SU-DHL-6 (cell line): ENCODE data around the gene SORCS2.
"Not testable (repeated sequence)": the region's sequence is repeated elsewhere in the genome, so short reads cannot be mapped to it uniquely, and the experiment has no call there.

Experiments
- H2AFZ ChIP-seq: fragments of 200-600 bp; sonication (generic); 2 replicates; pipeline ENCODE4 v1.6.1; 2014; ENCODE audit warnings: low read depth, mild to moderate bottlenecking, moderate library complexity, mixed read lengths, antibody characterized with exemption, low read length; ENCODE audit not compliant: severe bottlenecking
- H3F3A ChIP-seq: fragments of 200-600 bp; shearing (Covaris generic); 2 replicates; pipeline ENCODE4 v1.6.0; 2016; ENCODE audit warnings: antibody characterized with exemption, mild to moderate bottlenecking; ENCODE audit not compliant: insufficient read depth
- H3K27ac ChIP-seq: fragments of 200-600 bp; sonication (generic); 2 replicates; pipeline ENCODE4 v1.5.1; 2016; ENCODE audit warnings: low read depth, mild to moderate bottlenecking, low read length, moderate library complexity, mixed read lengths
- H3K27me3 ChIP-seq: fragments of 200-600 bp; sonication (generic), shearing (Covaris generic); 2 replicates; pipeline ENCODE4 v1.6.0; 2014; ENCODE audit warnings: mild to moderate bottlenecking, low read length
- H3K36me3 ChIP-seq: fragments of 200-600 bp; sonication (generic); 2 replicates; pipeline ENCODE4 v1.6.1; 2014; ENCODE audit warnings: mild to moderate bottlenecking, low read length, mixed read lengths
- H3K4me2 ChIP-seq: fragments of 300-600, 200-600 bp; shearing (Covaris generic), sonication (generic); 2 replicates; pipeline ENCODE4 v1.6.0; 2014; ENCODE audit warnings: low read length, low read depth, mild to moderate bottlenecking; ENCODE audit not compliant: poor library complexity, severe bottlenecking
- H3K4me3 ChIP-seq: fragments of 200-600 bp; sonication (generic); 2 replicates; pipeline ENCODE4 v1.5.1; 2014; ENCODE audit warnings: antibody characterized with exemption, low read length, mild to moderate bottlenecking, mixed read lengths; ENCODE audit not compliant: insufficient read depth, poor library complexity, severe bottlenecking
- H3K79me2 ChIP-seq: fragments of 200-600 bp; sonication (generic); 2 replicates; pipeline ENCODE4 v1.6.1; 2014; ENCODE audit warnings: mild to moderate bottlenecking, low read length, moderate library complexity; ENCODE audit not compliant: insufficient read depth
- H3K9ac ChIP-seq: fragments of 200-600 bp; sonication (generic); 2 replicates; pipeline ENCODE4 v1.7.0; 2014; ENCODE audit warnings: mild to moderate bottlenecking, low read length
- H3K9me2 ChIP-seq: fragments of 200-600 bp; sonication (generic); replicated peaks from 2 replicates; pipeline ENCODE4 v1.6.1; 2014; ENCODE audit warnings: low read length; ENCODE audit not compliant: insufficient read depth
- H3K9me3 ChIP-seq: fragments of 200-600 bp; sonication (generic); 2 replicates; pipeline ENCODE4 v1.6.1; 2014; ENCODE audit warnings: low read length, mixed read lengths; ENCODE audit not compliant: insufficient read depth
- H4K20me1 ChIP-seq: fragments of 200-600 bp; sonication (generic); 2 replicates; pipeline ENCODE4 v1.6.1; 2014; ENCODE audit warnings: low read depth, mild to moderate bottlenecking, antibody characterized with exemption, low read length, moderate library complexity, mixed read lengths
- EZH2phosphoT487 ChIP-seq: fragments of 200-600 bp; sonication (generic), shearing (Covaris generic); conservative IDR thresholded peaks from 2 replicates; pipeline ENCODE4 v1.6.1; 2018; ENCODE audit warnings: mild to moderate bottlenecking, antibody characterized with exemption, low read length, moderate library complexity, mixed read lengths
- TF ChIP-seq, protein P1 (sequence below): fragments of 200-600 bp; sonication (generic); IDR thresholded peaks from one replicate; pipeline ENCODE4 v1.5.1; 2017; ENCODE audit warnings: antibody characterized with exemption, mild to moderate bottlenecking, low read length, moderate library complexity; ENCODE audit not compliant: insufficient read depth, poor library complexity, severe bottlenecking

The SORCS2 gene

DNA sequence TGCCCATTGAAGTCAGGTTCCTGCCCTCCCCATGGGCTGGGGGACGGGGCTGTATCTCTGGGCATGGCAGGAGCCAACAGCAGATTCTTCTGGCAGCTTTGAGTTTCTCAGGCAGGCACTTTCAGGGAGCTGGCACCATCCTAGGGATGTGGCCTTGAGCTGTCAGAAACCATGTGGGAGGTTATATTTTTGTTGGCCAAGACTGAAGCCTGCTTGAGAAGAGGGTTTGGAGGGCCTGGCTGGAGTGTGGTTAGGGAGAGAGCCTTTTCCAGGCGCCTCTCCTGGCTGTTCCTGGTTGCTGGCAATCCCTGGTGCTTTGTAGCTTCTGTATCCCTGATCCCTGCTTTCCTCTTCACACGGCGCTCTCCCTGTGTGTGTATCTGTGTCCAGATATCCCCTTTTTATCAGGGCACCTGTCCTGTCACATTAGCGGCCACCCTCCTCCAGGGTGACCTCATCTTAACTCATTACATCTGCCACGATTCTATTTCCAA, 30.6 kb upstream of the SORCS2 start:
- Histone ChIP-seq H3K27ac (no peak overlapping the region), H3K9me2 (no peaks in the 10 kb centered on the region), H3K9me3 (no peaks in the 10 kb centered on the region), H3K27me3 (no peaks in the 10 kb centered on the region), H3K4me3 (no peak overlapping the region), H2AFZ (no peak overlapping the region), H3F3A (no peaks in the 10 kb centered on the region), H3K36me3 (no peaks in the 10 kb centered on the region), H3K79me2 (no peaks in the 10 kb centered on the region), H3K9ac (no peak overlapping the region), H4K20me1 (no peaks in the 10 kb centered on the region), H3K4me2 (no peak overlapping the region)
- TF ChIP-seq, protein P1, sequence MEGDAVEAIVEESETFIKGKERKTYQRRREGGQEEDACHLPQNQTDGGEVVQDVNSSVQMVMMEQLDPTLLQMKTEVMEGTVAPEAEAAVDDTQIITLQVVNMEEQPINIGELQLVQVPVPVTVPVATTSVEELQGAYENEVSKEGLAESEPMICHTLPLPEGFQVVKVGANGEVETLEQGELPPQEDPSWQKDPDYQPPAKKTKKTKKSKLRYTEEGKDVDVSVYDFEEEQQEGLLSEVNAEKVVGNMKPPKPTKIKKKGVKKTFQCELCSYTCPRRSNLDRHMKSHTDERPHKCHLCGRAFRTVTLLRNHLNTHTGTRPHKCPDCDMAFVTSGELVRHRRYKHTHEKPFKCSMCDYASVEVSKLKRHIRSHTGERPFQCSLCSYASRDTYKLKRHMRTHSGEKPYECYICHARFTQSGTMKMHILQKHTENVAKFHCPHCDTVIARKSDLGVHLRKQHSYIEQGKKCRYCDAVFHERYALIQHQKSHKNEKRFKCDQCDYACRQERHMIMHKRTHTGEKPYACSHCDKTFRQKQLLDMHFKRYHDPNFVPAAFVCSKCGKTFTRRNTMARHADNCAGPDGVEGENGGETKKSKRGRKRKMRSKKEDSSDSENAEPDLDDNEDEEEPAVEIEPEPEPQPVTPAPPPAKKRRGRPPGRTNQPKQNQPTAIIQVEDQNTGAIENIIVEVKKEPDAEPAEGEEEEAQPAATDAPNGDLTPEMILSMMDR = no peak
- no peak for TF ChIP-seq EZH2phosphoT487

DNA sequence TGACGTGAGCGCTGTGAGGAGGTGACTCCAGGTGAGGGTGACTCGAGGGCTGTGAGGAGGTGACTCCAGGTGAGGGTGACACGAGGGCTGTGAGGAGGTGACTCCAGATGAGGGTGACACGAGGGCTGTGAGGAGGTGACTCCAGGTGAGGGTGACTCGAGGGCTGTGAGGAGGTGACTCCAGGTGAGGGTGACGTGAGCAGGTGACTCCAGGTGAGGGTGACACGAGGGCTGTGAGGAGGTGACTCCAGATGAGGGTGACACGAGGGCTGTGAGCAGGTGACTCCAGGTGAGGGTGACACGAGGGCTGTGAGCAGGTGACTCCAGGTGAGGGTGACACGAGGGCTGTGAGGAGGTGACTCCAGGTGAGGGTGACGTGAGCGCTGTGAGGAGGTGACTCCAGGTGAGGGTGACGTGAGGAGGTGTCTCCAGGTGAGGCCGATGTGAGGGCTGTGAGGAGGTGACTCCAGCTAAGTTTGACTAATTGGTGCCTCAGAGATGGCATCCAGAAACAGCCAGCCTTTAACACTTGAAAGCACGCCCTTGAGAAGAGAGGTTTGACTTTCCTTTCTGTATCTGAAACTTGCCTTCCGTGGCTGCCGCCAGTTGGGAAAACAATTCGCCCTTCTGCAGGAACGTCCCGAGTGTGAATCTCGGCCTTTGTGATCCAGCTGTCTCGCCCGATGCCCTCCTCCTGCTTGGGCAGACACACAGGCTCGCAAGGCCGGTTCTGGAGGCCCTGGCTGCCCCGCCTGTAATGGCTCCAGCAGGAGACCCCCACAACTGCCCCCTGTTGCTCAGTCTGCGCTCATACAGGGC, 27.1 kb upstream of the SORCS2 start:
- H3F3A ChIP-seq, H4K20me1 ChIP-seq, H3K79me2 ChIP-seq, H3K9me3 ChIP-seq, H3K36me3 ChIP-seq, H3K27me3 ChIP-seq, H3K9ac ChIP-seq, H3K4me3 ChIP-seq, H2AFZ ChIP-seq, H3K27ac ChIP-seq, H3K4me2 ChIP-seq, H3K9me2 ChIP-seq: not testable (repeated sequence)

DNA sequence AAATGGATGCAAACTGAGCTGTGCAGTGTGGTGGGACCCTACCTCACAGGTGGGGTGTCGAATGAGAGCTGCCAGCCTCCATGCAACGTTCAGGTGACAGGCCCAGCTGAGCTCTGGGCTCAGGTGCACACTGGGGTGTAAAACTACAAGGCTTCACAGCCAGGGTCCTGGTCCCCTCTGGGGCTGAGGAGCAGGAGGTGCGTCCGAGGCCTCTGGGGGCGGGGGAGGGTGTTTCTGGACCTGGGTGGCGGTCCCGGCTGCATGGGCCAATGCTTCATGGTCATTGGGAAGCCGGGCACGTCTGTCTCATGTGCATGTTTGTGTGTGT, 26.5 kb upstream of the SORCS2 start:
- H3K27me3 ChIP-seq = no peaks in the 10 kb centered on the region
- no peak overlapping the region for H2AFZ ChIP-seq
- H3K4me3 ChIP-seq = no peak overlapping the region
- H3K9me2 ChIP-seq = no peaks in the 10 kb centered on the region
- no peak overlapping the region for H3K27ac ChIP-seq
- no peak overlapping the region for H3K9ac ChIP-seq
- H3K79me2 ChIP-seq = no peaks in the 10 kb centered on the region
- H3F3A ChIP-seq = no peaks in the 10 kb centered on the region
- H4K20me1 ChIP-seq = no peaks in the 10 kb centered on the region
- TF ChIP-seq, protein P1 = no peak
- TF ChIP-seq EZH2phosphoT487 = no peak
- H3K4me2 ChIP-seq = no peak overlapping the region
- H3K9me3 ChIP-seq = no peaks in the 10 kb centered on the region
- H3K36me3 ChIP-seq = no peaks in the 10 kb centered on the region

DNA sequence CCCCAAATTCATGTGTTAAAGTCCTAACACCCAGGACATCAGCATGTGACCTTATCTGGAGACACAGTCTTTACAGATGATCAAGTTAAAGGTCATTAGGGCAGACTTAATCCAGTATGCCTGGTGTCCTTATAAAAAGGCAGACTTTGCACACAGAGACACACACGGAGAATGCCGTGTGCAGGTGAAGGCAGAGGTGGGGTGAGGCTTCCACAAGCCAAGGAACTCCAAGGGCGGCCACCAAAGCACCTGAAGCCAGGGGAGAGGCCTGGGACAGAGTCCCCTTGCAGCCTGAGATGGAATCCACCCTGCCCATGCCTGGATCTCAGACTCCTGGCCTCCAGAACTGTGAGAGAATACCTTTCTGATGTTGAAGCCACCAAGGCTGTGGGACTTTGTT, 26.1 kb upstream of the SORCS2 start:
- Histone ChIP-seq H3K79me2 (no peaks in the 10 kb centered on the region), H3K27me3 (no peaks in the 10 kb centered on the region), H3K4me2 (no peak overlapping the region), H3F3A (no peaks in the 10 kb centered on the region), H3K36me3 (no peaks in the 10 kb centered on the region), H4K20me1 (no peaks in the 10 kb centered on the region), H3K9me3 (no peaks in the 10 kb centered on the region), H3K9ac (no peak overlapping the region), H2AFZ (no peak overlapping the region), H3K9me2 (no peaks in the 10 kb centered on the region), H3K27ac (no peak overlapping the region), H3K4me3 (no peak overlapping the region)
- TF ChIP-seq EZH2phosphoT487 = no peak
- TF ChIP-seq, protein P1 = no peak
